ENCODE data around the gene LRP1.

LRP1 gene

GRCh38 chr12:57227315-57228115 lies 99.2 kb downstream of the LRP1 start:
- no peak for DNase-seq

- no peak for DNase-seq
Measured at GRCh38 chr12:57229046-57229633, 100.9 kb downstream of the LRP1 start.

GRCh38 chr12:57229634-57230380 lies 101.5 kb downstream of the LRP1 start, which contains the start of gene SHMT2:
TSS of gene SHMT2 (plus strand) at chr12:57229711. CDS start at chr12:57229779, 68 bp downstream.
- peak; percentile 90 to 97 for DNase-seq

- DNase-seq: no peak
Measured at GRCh38 chr12:57230381-57231155, 102.3 kb downstream of the LRP1 start.

GRCh38 chr12:57231276-57232021 lies 103.2 kb downstream of the LRP1 start:
- no peak for DNase-seq

- no peak for DNase-seq
Measured at GRCh38 chr12:57232156-57232756, 104.0 kb downstream of the LRP1 start.

- DNase-seq: no peak
Measured at GRCh38 chr12:57233357-57234232, 105.3 kb downstream of the LRP1 start.

- DNase-seq: no peak
Measured at GRCh38 chr12:57234233-57234570, 105.9 kb downstream of the LRP1 start.

- no peak for DNase-seq
Measured at GRCh38 chr12:57234571-57235016, 106.3 kb downstream of the LRP1 start.

GRCh38 chr12:57235017-57235727 lies 106.9 kb downstream of the LRP1 start:
- peak in 1 of 2 experiments; percentile 54 for DNase-seq

- DNase-seq: no peak
Measured at GRCh38 chr12:57235728-57236131, 107.4 kb downstream of the LRP1 start.

- no peak for DNase-seq
Measured at GRCh38 chr12:57236201-57236924, 108.1 kb downstream of the LRP1 start.

- no peak for DNase-seq
Measured at GRCh38 chr12:57236925-57237595, 108.8 kb downstream of the LRP1 start.

- DNase-seq: no peak
Measured at GRCh38 chr12:57237596-57237931, 109.3 kb downstream of the LRP1 start.

- DNase-seq: peak in 1 of 2 experiments; percentile 47
Measured at GRCh38 chr12:57237932-57238853, 109.9 kb downstream of the LRP1 start.

- DNase-seq: peak; percentile 63 to 79
Measured at GRCh38 chr12:57238854-57239554, 110.7 kb downstream of the LRP1 start.

GRCh38 chr12:57239587-57240065 lies 111.3 kb downstream of the LRP1 start:
- DNase-seq: peak in 1 of 2 experiments; percentile 49
